ENCODE data around the gene DENND5B.
"Not testable (repeated sequence)": the region's sequence is repeated elsewhere in the genome, so short reads cannot be mapped to it uniquely, and the experiment has no call there.

Gene DENND5B

DNA sequence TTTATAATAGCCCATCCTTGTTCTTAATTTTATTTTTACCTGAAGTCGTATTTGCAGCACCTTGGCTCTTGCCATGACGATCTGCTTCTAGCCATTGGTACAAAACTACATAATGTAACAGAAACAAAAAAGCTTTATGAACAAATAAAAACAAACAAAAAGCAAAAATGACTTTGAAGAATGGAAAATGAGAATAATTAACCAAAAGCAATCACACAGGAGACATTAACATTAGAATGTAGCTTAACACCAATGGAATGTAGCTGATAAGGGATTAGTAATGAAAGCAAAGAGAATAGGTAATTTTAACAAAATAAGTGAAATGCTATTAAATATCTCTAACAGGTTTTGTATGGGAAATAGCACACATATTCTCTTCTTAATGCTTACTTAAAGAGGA lies 91.4 kb downstream of the DENND5B start:
- no peak for DNase-seq

- no peak for DNase-seq
These were observed 92.5 kb downstream of the DENND5B start for GRCh38 chr12:31498424-31498823.

DNA sequence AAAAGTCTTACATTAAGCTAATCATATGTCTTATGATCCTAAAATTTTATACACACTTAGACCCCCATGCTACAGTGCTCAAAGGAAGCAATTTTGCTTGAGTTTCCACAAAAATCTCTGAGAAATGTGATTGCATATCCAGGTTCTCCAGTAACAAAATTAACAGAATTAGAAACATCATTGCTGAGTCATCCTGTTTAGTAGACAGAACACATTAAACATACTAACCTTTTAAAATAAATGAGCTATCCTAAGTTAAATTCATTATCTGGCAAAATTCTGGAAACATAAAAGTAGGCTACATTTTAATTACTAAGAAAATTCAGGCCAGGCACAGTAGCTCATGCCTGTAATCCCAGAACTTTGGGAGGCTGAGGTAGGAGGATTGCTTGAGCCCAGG lies 94.7 kb downstream of the DENND5B start:
- DNase-seq, result no peak

GRCh38 chr12:31494455-31494854 lies 96.5 kb downstream of the DENND5B start:
- no peak for DNase-seq

DNA sequence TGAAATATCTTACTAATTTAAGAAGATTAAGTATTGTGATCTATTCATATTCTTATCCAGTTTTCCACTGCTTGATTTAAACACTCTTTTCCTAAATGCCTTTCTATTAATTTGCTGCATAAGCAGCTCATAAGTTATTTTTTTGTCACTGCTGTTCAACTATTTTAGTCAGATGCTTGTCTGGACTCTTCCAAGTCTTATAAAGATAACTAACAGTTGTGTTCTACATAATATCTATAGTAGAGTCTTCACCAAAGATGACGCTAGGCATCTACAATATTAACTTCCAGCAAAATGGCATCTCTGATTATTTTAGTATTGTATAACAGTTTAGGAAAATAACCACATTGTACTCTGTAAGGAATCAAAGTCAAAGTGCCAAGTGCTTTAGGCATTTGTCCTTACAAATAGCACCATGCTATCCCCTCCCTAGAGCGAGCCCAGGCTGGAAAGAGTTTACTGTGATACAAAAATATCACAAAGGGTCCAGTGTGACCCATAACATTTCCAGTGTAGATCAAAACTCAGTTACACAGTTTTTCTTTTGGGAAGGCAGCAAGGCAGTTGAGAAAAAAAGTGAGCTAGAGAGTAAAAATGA lies 98.2 kb downstream of the DENND5B start:
- DNase-seq, result no peak

DNA sequence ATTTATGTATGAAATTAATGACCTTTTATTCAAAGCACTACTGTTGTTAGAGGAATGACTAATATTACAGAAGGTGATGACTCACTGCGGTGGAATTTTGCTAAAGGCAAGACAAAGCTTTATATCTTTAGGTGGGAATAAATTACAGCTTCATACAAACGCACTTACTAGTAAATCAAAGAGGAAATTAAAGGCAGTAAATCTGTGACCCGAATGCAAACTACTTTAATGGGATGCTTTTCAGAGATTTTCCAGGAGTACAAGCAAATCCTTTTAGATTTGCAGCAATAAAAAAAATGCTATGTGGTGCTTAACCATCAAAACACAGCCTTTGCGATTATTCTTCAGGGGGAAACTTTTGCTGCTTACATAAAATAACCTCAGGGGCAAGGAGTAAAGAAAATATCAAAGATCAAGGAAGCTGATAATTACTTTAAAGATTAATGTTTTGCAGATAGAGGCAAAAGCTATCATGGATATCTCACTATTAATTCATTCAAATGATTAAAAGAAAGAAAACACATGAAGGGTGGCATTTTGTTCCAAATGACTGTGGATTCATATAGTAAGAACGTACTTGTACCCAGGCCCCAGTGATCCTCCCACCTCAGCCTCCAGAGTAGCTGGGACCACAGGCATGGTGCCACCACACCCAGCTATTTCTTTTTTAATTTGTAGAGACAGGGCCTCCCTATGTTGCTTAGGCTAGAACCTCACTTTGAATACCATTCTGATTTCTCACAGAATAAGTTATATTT lies 98.9 kb downstream of the DENND5B start:
- DNase-seq, result no peak

DNA sequence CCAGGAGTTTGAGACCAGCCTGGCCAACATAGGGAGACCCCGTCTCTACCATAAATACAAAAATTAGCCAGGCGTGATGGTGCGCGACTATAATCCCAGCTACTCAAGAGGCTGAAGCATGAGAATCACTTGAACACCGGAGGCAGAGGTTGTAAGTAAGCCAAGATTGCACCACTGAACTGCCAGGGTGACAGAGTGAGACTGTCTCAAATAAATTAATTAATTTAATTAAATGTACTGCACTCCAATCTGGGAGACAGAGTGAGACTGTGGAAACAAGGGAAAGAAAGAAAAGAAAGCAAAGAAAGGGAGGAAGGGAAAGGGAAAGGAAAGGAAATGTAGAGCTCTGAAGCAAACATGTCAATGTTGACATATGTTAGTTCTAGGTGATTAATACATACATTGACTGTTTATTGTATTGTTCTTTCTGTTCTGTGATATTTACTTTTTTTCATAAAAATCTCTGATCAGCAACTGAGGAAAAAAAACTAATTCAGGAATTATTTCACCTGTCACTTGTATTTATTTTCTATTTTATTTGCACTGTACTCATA lies 99.6 kb downstream of the DENND5B start:
- no peak for DNase-seq

- no peak for DNase-seq
These were observed 102.1 kb downstream of the DENND5B start for GRCh38 chr12:31488737-31489338.

DNA sequence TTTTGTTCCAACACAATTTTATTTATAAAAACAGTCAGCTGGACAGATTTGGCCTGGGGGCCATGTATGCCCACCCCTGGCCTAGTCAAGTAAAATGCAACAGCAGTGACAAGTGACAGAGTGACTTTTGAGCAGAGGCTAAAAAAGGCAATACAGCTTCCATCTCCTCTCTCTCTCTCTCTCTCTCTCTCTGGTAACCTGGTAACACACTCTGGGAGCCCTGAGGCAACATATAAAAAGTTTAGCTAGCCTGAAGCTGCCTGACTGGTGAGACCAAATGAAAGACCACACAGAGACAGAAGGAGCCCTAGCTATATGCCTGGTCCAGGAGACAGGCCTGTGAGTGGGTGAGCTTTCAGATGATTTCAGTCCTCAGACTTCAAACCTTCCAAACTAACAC lies 105.4 kb downstream of the DENND5B start:
- no peak for DNase-seq

DNA sequence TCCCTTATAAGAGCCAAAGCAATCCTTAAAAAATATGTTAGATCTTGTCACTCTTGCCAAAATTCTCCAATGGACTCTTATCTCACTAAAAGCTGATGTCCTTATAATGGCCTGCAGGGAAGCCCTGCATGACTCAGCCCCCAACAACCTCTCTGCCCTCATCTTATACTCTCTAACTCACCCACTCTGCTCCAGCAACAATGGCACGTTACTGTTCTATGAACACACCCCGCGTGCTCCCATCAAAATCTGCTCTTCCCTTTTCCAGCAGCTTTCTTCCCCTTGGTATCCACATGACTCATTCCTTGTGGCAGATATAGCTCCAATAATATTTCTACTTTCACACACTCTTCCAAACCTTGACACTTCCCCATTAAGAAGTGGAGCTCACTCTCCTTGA lies 108.1 kb downstream of the DENND5B start:
- no peak for DNase-seq

GRCh38 chr12:31481415-31481814 lies 109.5 kb downstream of the DENND5B start:
- no peak for DNase-seq

DNA sequence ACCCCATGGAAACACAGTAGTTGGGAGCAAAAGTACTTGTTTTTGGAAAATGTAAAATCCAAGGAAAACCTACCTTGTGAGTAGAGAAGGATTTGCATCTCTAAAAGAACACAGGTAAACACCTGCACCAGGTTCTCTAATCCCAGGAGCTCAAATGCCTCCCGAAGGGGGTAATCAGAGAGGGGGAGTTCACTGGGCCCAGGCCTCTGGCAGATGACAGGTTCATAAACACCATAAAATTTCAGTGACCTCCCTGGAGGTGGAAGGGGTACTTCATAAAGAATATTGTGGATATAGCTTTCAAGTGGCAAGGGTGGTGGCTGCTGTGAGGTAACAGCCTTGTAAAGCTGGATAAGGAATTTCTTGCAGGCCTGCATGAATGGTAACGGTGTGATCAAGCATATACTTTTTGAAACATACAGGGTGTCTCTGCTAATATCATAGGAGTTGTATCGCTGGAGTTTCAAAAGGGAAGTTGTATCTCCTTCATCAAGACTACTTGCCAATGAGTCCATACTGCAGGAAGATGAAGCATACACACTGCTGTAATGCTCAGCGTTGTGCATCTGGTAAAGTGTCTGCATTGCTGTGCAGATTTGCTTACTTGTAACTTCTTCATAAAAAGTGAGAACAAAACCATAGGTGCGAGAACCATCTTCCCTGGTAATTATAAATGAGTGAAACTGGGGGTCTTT lies 111.3 kb downstream of the DENND5B start:
- no peak for DNase-seq

GRCh38 chr12:31478898-31479297 lies 112.0 kb downstream of the DENND5B start:
- no peak for DNase-seq

GRCh38 chr12:31478425-31478824 lies 112.5 kb downstream of the DENND5B start:
- no peak for DNase-seq

DNA sequence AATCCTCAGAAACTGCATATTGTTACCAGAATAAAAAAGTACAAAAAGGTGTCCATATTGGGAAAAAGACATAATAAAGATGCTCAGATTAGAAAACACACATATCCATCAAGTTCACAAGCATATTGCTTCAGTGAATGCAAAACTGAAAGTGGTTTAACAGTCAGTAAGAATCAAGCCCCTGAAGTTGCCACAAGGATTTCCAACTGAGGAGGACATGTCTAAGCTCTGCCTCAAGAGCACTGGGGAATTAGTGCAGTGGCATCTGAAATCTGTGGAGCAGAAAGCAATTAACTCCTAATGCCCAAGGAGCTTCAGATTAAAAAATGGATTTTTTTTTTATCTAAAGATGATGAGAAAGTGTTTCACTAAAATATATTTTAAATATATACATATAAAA lies 113.2 kb downstream of the DENND5B start:
- no peak for DNase-seq

DNA sequence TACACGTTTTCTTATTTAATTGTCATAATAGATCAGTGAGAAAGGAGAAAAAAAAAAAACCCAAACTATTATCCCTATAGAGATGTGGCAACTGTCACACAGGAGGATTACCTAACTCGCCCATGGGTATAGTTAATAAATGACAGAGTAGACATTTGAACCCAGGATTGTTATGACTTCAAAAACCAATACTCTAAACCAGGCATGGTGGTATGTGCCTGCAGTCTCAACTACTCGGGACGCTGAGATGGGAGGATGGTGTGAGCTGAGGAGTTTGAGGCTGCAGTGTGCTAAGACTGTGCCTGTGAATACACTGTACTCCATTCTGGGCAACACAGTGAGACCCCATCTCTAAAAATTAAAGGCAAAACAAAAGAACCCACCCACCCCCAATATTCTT lies 114.5 kb downstream of the DENND5B start:
- no peak for DNase-seq

GRCh38 chr12:31475610-31476009 lies 115.3 kb downstream of the DENND5B start:
- not testable (repeated sequence) for DNase-seq

- DNase-seq, result no peak
These were observed 116.2 kb downstream of the DENND5B start for GRCh38 chr12:31474751-31475150.

DNA sequence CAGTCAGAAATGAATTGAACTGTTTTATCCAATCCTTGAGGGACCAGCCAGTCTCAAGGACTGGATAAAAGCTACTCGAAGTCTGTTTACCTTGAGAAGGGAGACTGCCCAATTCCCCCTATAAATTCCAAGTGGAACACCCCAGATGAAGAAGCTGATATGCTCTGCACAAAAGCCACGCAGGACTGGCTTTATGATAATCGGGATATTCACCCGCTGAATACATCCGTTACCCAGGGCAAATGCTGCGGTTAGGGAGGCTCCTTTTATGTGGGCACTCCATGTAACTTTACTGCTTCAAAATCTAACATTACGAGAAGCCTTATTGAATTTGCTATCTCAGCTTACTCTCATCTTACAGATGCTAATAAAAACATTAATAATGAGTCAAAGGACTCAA lies 119.1 kb downstream of the DENND5B start:
- DNase-seq, result no peak

GRCh38 chr12:31471051-31471450 lies 119.9 kb downstream of the DENND5B start:
- DNase-seq, result no peak

DNA sequence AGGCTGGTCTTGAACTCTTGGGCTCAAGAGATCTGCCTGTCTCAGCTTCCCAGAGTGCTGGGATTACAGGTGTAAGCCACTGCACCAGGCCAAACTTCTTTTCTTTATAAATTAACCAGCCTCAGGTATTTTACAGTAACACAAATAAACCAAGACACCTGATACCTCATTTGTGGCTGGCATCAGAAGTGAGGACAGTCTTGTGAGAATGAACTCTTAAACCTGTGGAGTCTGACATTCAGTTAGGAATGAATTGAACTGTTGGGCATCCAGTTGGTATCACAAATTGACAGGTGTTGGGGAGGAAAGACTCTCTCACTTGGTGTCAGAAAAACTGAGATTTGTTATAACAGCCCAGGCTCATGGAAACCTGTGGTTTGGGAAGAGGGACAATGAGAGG lies 120.5 kb downstream of the DENND5B start:
- no peak for DNase-seq

- no peak for DNase-seq
These were observed 124.2 kb downstream of the DENND5B start for GRCh38 chr12:31466768-31467167.

- no peak for DNase-seq
These were observed 125.9 kb downstream of the DENND5B start for GRCh38 chr12:31465002-31465401.

- no peak for DNase-seq
These were observed 130.9 kb downstream of the DENND5B start for GRCh38 chr12:31460024-31460423.

Data from activated T-cell treated with anti-CD3 and anti-CD28 coated beads, Interleukin-2, amount 50 U/mL, for 1 hour (primary cell).